Measurements from ENCODE around the gene JAK1.

JAK1 gene

DNA sequence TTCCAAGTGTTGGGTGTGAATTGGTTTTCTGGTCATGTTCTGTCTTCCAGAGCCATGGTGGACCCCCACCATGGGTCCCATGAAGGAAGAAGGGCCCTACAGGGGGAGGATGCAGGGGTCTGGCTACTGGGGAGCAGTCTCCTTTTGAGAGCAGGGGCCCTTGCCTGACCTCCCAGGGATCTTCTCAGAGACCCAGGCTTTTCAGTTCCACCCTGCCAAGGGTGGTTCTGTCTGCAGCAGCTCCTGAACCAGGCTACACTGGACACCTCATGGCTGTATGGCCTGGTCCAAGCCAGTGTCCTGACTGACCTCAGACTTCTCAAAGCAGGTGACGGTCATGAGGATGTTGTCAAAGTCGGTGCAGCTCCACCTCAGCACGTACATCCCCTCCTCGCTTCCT lies 109.0 kb downstream of the JAK1 start:
- no peak for DNase-seq
- Histone ChIP-seq H4K20me1 (ENCODE audit: insufficient read depth, low read length) (no peaks in the 10 kb centered on the region), H3K79me2 (ENCODE audit: low read length) (peaks cover 6% of the 10 kb centered on the region), H3K36me3 (replicated peaks; ENCODE audit: insufficient read depth, low read length) (peaks cover 7% of the 10 kb centered on the region), H3K4me1 (ENCODE audit: low read length) (peaks cover 18% of the 10 kb centered on the region), H3F3A (ENCODE audit: insufficient read depth, low read length) (0 out of 2 replicates have a peak, but pooled peaks cover 3% of the 10 kb centered on the region), H3K4me3 (ENCODE audit: low read length) (no peak overlapping the region), H3K27me3 (replicated peaks; ENCODE audit: insufficient read depth, low read length) (no peaks in the 10 kb centered on the region), H3K9me3 (replicated peaks; ENCODE audit: insufficient read depth, low read length) (no peaks in the 10 kb centered on the region), H3K9me2 (replicated peaks; ENCODE audit: insufficient read depth, low read length) (no peaks in the 10 kb centered on the region), H3K9ac (ENCODE audit: low read length) (no peak overlapping the region), H3K27ac (ENCODE audit: low read length) (no peak overlapping the region), H3K4me2 (ENCODE audit: low read depth, low read length) (no peak overlapping the region), H2AFZ (ENCODE audit: low read length) (no peak overlapping the region)
- no peak for TF ChIP-seq EZH2phosphoT487 (IDR thresholded peaks at IDR 0.05; ENCODE audit: low read length)

DNA sequence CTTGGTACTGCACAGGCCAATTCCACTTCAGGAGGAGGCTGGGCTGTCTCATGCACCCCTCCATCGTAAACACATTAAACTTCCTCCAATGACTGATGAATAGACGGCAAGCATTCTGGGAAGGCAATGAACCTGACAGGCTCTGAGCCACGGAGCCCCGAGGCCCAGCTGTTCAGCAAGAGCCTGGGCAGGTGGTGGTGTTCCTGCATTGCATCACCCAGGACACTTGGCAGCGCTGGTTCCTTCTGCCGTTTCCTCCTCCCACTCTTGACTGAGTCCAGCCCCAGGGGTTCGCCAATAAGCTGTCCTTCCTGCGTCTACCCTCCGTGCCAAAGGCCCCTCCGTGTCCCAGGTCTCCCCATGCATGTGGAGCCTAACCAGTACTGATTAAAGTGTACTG lies 109.8 kb downstream of the JAK1 start:
- Histone ChIP-seq H3K27me3 (replicated peaks; ENCODE audit: insufficient read depth, low read length) (no peaks in the 10 kb centered on the region), H3F3A (ENCODE audit: insufficient read depth, low read length) (0 out of 2 replicates have a peak, but pooled peaks cover 3% of the 10 kb centered on the region), H3K4me2 (ENCODE audit: low read depth, low read length) (no peak overlapping the region), H3K79me2 (ENCODE audit: low read length) (no peaks in the 10 kb centered on the region), H3K9ac (ENCODE audit: low read length) (no peak overlapping the region), H3K36me3 (replicated peaks; ENCODE audit: insufficient read depth, low read length) (peaks cover 7% of the 10 kb centered on the region), H3K27ac (ENCODE audit: low read length) (no peak overlapping the region), H2AFZ (ENCODE audit: low read length) (no peak overlapping the region), H4K20me1 (ENCODE audit: insufficient read depth, low read length) (no peaks in the 10 kb centered on the region), H3K9me2 (replicated peaks; ENCODE audit: insufficient read depth, low read length) (no peaks in the 10 kb centered on the region), H3K9me3 (replicated peaks; ENCODE audit: insufficient read depth, low read length) (no peaks in the 10 kb centered on the region), H3K4me1 (ENCODE audit: low read length) (peaks cover 11% of the 10 kb centered on the region), H3K4me3 (ENCODE audit: low read length) (no peak overlapping the region)
- TF ChIP-seq EZH2phosphoT487 (IDR thresholded peaks at IDR 0.05; ENCODE audit: low read length) (no peak), EZH2 (optimal IDR thresholded peaks at IDR 0.05; ENCODE audit: low read depth, low read length) (no peak)
- TF ChIP-seq, protein P1, sequence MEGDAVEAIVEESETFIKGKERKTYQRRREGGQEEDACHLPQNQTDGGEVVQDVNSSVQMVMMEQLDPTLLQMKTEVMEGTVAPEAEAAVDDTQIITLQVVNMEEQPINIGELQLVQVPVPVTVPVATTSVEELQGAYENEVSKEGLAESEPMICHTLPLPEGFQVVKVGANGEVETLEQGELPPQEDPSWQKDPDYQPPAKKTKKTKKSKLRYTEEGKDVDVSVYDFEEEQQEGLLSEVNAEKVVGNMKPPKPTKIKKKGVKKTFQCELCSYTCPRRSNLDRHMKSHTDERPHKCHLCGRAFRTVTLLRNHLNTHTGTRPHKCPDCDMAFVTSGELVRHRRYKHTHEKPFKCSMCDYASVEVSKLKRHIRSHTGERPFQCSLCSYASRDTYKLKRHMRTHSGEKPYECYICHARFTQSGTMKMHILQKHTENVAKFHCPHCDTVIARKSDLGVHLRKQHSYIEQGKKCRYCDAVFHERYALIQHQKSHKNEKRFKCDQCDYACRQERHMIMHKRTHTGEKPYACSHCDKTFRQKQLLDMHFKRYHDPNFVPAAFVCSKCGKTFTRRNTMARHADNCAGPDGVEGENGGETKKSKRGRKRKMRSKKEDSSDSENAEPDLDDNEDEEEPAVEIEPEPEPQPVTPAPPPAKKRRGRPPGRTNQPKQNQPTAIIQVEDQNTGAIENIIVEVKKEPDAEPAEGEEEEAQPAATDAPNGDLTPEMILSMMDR (IDR thresholded peaks at IDR 0.05; ENCODE audit: low read length), result no peak
- DNase-seq, result no peak

DNA sequence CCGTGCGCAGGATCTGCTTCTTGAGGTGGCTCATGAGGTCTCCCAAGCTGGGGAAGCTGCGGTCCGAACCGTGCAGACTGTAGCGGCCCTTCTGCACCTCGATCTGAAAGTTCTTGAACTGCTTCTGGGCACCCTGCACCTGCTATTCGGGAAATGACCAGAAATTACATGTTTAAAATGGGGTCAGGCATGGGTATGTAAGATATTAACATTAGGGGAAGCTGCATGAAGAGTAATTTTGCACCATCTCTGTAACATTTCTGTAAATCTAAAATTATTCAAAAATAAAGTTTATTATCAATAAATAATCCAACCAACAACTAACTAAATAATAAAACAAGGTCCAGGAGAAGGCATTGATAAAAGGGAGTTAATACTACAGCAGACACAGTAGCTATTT lies 110.8 kb downstream of the JAK1 start:
- Histone ChIP-seq H3K9me2 (replicated peaks; ENCODE audit: insufficient read depth, low read length) (no peaks in the 10 kb centered on the region), H3K36me3 (replicated peaks; ENCODE audit: insufficient read depth, low read length) (peaks cover 7% of the 10 kb centered on the region), H3K9ac (ENCODE audit: low read length) (no peak overlapping the region), H3K4me2 (ENCODE audit: low read depth, low read length) (no peak overlapping the region), H3F3A (ENCODE audit: insufficient read depth, low read length) (no peaks in the 10 kb centered on the region), H4K20me1 (ENCODE audit: insufficient read depth, low read length) (no peaks in the 10 kb centered on the region), H3K27me3 (replicated peaks; ENCODE audit: insufficient read depth, low read length) (no peaks in the 10 kb centered on the region), H3K9me3 (replicated peaks; ENCODE audit: insufficient read depth, low read length) (no peaks in the 10 kb centered on the region), H3K27ac (ENCODE audit: low read length) (no peak overlapping the region), H3K4me3 (ENCODE audit: low read length) (no peak overlapping the region), H3K4me1 (ENCODE audit: low read length) (peaks cover 5% of the 10 kb centered on the region; the same call in 1 of the 2 replicates), H3K79me2 (ENCODE audit: low read length) (no peaks in the 10 kb centered on the region), H2AFZ (ENCODE audit: low read length) (no peak overlapping the region)
- TF ChIP-seq EZH2phosphoT487 (IDR thresholded peaks at IDR 0.05; ENCODE audit: low read length) (no peak), EZH2 (optimal IDR thresholded peaks at IDR 0.05; ENCODE audit: low read depth, low read length) (no peak)
- TF ChIP-seq, protein P1 (IDR thresholded peaks at IDR 0.05; ENCODE audit: low read length), result no peak
- no peak for DNase-seq

DNA sequence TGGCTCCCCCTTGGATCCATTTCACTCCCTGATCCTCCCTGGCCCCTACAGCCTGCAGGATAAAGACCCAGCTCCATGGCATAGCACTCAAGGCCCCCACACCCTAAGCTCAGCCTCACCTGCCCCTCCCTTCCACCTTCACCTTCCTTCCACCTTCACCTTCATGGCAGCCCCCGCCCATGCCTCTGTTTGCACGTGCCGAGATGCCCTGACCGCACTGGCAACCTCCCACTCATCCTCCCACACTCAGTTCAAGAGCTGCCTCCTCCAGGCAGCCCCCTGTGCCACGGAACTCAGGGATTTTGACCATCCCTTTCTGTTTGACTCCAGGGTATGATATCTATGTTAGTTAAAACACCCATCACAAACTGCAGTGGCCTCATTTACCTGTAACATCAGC lies 111.7 kb downstream of the JAK1 start:
- H3K9me3 ChIP-seq (replicated peaks; ENCODE audit: insufficient read depth, low read length), result no peaks in the 10 kb centered on the region
- H3K9me2 ChIP-seq (replicated peaks; ENCODE audit: insufficient read depth, low read length), result no peaks in the 10 kb centered on the region
- H3K27me3 ChIP-seq (replicated peaks; ENCODE audit: insufficient read depth, low read length), result no peaks in the 10 kb centered on the region
- no peaks in the 10 kb centered on the region for H3K79me2 ChIP-seq (ENCODE audit: low read length)
- H3K4me1 ChIP-seq (ENCODE audit: low read length), result peaks cover 5% of the 10 kb centered on the region; the same call in 1 of the 2 replicates
- H3F3A ChIP-seq (ENCODE audit: insufficient read depth, low read length), result no peaks in the 10 kb centered on the region
- no peak overlapping the region for H3K9ac ChIP-seq (ENCODE audit: low read length)
- H3K27ac ChIP-seq (ENCODE audit: low read length), result no peak overlapping the region
- H3K36me3 ChIP-seq (replicated peaks; ENCODE audit: insufficient read depth, low read length), result peaks cover 3% of the 10 kb centered on the region; the same call in 1 of the 2 replicates
- no peak overlapping the region for H2AFZ ChIP-seq (ENCODE audit: low read length)
- no peak overlapping the region for H3K4me2 ChIP-seq (ENCODE audit: low read depth, low read length)
- DNase-seq, result no peak
- no peaks in the 10 kb centered on the region for H4K20me1 ChIP-seq (ENCODE audit: insufficient read depth, low read length)
- H3K4me3 ChIP-seq (ENCODE audit: low read length), result no peak overlapping the region
- TF ChIP-seq, protein P1 (IDR thresholded peaks at IDR 0.05; ENCODE audit: low read length), result no peak
- TF ChIP-seq EZH2 (optimal IDR thresholded peaks at IDR 0.05; ENCODE audit: low read depth, low read length) (no peak), EZH2phosphoT487 (IDR thresholded peaks at IDR 0.05; ENCODE audit: low read length) (no peak)

All from MM.1S (cell line).